GM21381 (cell line): ENCODE measurements around the gene BEST3.
"Not testable (repeated sequence)": the region's sequence is repeated elsewhere in the genome, so short reads cannot be mapped to it uniquely, and the experiment has no call there.

ENCODE experiments used
- ATAC-seq: cut with Tn5 transposase; IDR thresholded peaks from one replicate; pipeline ENCODE4 v1.9.1; 2021; ENCODE audit warnings: mild to moderate bottlenecking, moderate library complexity; ENCODE audit not compliant: unreplicated experiment

BEST3 gene

DNA sequence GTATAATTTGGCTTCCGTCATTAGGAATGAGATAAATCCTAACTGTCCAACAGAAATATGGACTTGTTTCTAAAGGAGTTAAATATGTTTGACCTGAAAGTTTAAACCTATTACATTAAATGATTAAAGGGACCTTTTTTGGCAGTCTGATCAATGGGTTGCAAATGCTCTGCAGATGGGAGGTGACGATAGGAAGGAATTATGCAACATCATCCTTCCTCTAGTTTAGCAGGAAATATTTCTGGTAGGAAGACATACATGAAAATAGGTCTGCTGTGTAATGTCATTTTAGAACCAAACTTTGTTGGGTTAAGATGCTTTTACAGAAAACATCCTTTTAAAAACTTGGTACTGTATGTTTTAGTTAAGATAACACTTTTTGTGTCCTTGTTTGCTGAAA lies 91.0 kb downstream of the BEST3 start:
- no peak for ATAC-seq

DNA sequence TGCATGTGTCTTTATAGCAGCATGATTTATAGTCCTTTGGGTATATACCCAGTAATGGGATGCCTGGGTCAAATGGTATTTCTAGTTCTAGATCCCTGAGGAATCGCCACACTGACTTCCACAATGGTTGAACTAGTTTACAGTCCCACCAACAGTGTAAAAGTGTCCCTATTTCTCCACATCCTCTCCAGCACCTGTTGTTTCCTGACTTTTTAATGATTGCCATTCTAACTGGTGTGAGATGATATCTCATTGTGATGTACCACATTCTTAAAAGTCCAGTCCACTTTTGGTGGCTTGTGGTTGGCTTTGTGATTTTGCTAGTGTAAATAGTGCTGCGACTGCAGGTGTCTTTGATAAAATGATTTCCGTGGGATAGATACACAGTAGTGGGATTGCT lies 94.8 kb downstream of the BEST3 start:
- ATAC-seq = not testable (repeated sequence)
